Measurements from ENCODE around the gene SMAP1.

Gene SMAP1

GRCh38 chr6:70667711-70668498 lies at the start of gene SMAP1:
Gene SMAP1, plus strand, starts transcription at chr6:70667883. Its CDS starts 141 bp downstream, at chr6:70668024.
- peak; percentile 78 for DNase-seq (ENCODE audit: low read depth)

GRCh38 chr6:70620746-70621145 lies 46.9 kb upstream of the SMAP1 start:
- no peak for DNase-seq (ENCODE audit: low read depth)

GRCh38 chr6:70622461-70622860 lies 45.2 kb upstream of the SMAP1 start:
- peak; percentile 25 for DNase-seq (ENCODE audit: low read depth)

- no peak for DNase-seq (ENCODE audit: low read depth)
Observed at GRCh38 chr6:70625436-70625835, 42.2 kb upstream of the SMAP1 start.

- no peak for DNase-seq (ENCODE audit: low read depth)
Observed at GRCh38 chr6:70627500-70628254, 40.0 kb upstream of the SMAP1 start.

- DNase-seq (ENCODE audit: low read depth) = no peak
Observed at GRCh38 chr6:70629929-70630328, 37.8 kb upstream of the SMAP1 start.

- no peak for DNase-seq (ENCODE audit: low read depth)
Observed at GRCh38 chr6:70633870-70634269, 33.8 kb upstream of the SMAP1 start.

GRCh38 chr6:70636596-70636995 lies 31.1 kb upstream of the SMAP1 start:
- no peak for DNase-seq (ENCODE audit: low read depth)

- DNase-seq (ENCODE audit: low read depth) = no peak
Observed at GRCh38 chr6:70638468-70638867, 29.2 kb upstream of the SMAP1 start.

GRCh38 chr6:70651326-70651905 lies 16.3 kb upstream of the SMAP1 start:
- no peak for DNase-seq (ENCODE audit: low read depth)

GRCh38 chr6:70652216-70652615 lies 15.5 kb upstream of the SMAP1 start:
- DNase-seq (ENCODE audit: low read depth) = no peak

GRCh38 chr6:70657706-70658105 lies 10.0 kb upstream of the SMAP1 start:
- no peak for DNase-seq (ENCODE audit: low read depth)

- DNase-seq (ENCODE audit: low read depth) = no peak
Observed at GRCh38 chr6:70663881-70664466, 3.7 kb upstream of the SMAP1 start.

GRCh38 chr6:70666706-70667105 lies 977 bp upstream of the SMAP1 start:
- no peak for DNase-seq (ENCODE audit: low read depth)

GRCh38 chr6:70667256-70667710 lies 400 bp upstream of the SMAP1 start:
- no peak for DNase-seq (ENCODE audit: low read depth)

- no peak for DNase-seq (ENCODE audit: low read depth)
Observed at GRCh38 chr6:70668499-70668812, 773 bp downstream of the SMAP1 start.

- no peak for DNase-seq (ENCODE audit: low read depth)
Observed at GRCh38 chr6:70669133-70669532, 1.4 kb downstream of the SMAP1 start.

GRCh38 chr6:70672549-70672948 lies 4.9 kb downstream of the SMAP1 start:
- no peak for DNase-seq (ENCODE audit: low read depth)

- no peak for DNase-seq (ENCODE audit: low read depth)
Observed at GRCh38 chr6:70673054-70673453, 5.4 kb downstream of the SMAP1 start.

- DNase-seq (ENCODE audit: low read depth) = peak; percentile 25
Observed at GRCh38 chr6:70673601-70674000, 5.9 kb downstream of the SMAP1 start.

- DNase-seq (ENCODE audit: low read depth) = no peak
Observed at GRCh38 chr6:70675822-70676221, 8.1 kb downstream of the SMAP1 start.

GRCh38 chr6:70676821-70677220 lies 9.1 kb downstream of the SMAP1 start:
- DNase-seq (ENCODE audit: low read depth) = no peak

GRCh38 chr6:70680396-70680795 lies 12.7 kb downstream of the SMAP1 start:
- no peak for DNase-seq (ENCODE audit: low read depth)

Data from stromal cell of bone marrow (primary cell).